GM18499 (cell line): ENCODE measurements around the gene NUDCD3.

Experiments
- ATAC-seq: cut with Tn5 transposase; IDR thresholded peaks from one replicate; pipeline ENCODE4 v1.9.1; 2021; ENCODE audit warnings: moderate number of reproducible peaks; ENCODE audit not compliant: insufficient read depth, unreplicated experiment

NUDCD3 gene

GRCh38 chr7:44484482-44485313, 5.8 kb downstream of the NUDCD3 start:
- no peak for ATAC-seq

- ATAC-seq = no peak
These were observed 7.7 kb downstream of the NUDCD3 start for GRCh38 chr7:44482502-44483485.

- no peak for ATAC-seq
These were observed 12.5 kb downstream of the NUDCD3 start for GRCh38 chr7:44477938-44478337.

GRCh38 chr7:44477063-44477830, 13.2 kb downstream of the NUDCD3 start:
- peak; percentile 73 for ATAC-seq

GRCh38 chr7:44476313-44476712, 14.1 kb downstream of the NUDCD3 start:
- no peak for ATAC-seq

GRCh38 chr7:44473295-44473694, 17.2 kb downstream of the NUDCD3 start:
- ATAC-seq = no peak

- ATAC-seq = no peak
These were observed 17.6 kb downstream of the NUDCD3 start for GRCh38 chr7:44472843-44473242.

GRCh38 chr7:44471850-44472249, 18.6 kb downstream of the NUDCD3 start:
- no peak for ATAC-seq

GRCh38 chr7:44471436-44471835, 19.0 kb downstream of the NUDCD3 start:
- ATAC-seq = no peak

GRCh38 chr7:44470628-44471245, 19.7 kb downstream of the NUDCD3 start:
- ATAC-seq = no peak

- no peak for ATAC-seq
These were observed 20.4 kb downstream of the NUDCD3 start for GRCh38 chr7:44470135-44470479.

GRCh38 chr7:44469461-44470134, 20.9 kb downstream of the NUDCD3 start:
- ATAC-seq = no peak

- no peak for ATAC-seq
These were observed 23.3 kb downstream of the NUDCD3 start for GRCh38 chr7:44467217-44467548.

- no peak for ATAC-seq
These were observed 23.9 kb downstream of the NUDCD3 start for GRCh38 chr7:44466300-44467216.

GRCh38 chr7:44465490-44465889, 25.0 kb downstream of the NUDCD3 start:
- no peak for ATAC-seq

- no peak for ATAC-seq
These were observed 27.2 kb downstream of the NUDCD3 start for GRCh38 chr7:44463169-44463808.

- ATAC-seq = no peak
These were observed 29.1 kb downstream of the NUDCD3 start for GRCh38 chr7:44461387-44461786.

- peak; percentile 98 for ATAC-seq
These were observed 30.1 kb downstream of the NUDCD3 start for GRCh38 chr7:44460325-44460724.
